BJ (cell line): ENCODE results near the gene COG2. TPM values are rescaled to one million over a fixed set of nuclear protein-coding genes. Genes with fewer than 3 reads are reported as not detected.
"Not testable (repeated sequence)": the region's sequence is repeated elsewhere in the genome, so short reads cannot be mapped to it uniquely, and the experiment has no call there.

Experiments used
- CTCF ChIA-PET: fragments of 350-600 bp; formaldehyde crosslinking; extraction: SDS; loops from one replicate; lab custom pipeline; 2021; ENCODE audit warnings: antibody characterized with exemption, inconsistent platforms; lab: Yijun Ruan, JAX
- POLR2A ChIA-PET: fragments of 300-600 bp; sonication (Branson Sonifier 250); formaldehyde crosslinking; extraction: SDS; loops from one replicate; lab custom pipeline; 2021; ENCODE audit warnings: antibody characterized with exemption; lab: Charles Lee
- DNase-seq: peaks from one replicate; pipeline ENCODE4 v3.0.0-alpha.2; 2011; ENCODE audit warnings: low read depth
- H3K27me3 ChIP-seq: 2 replicates; pipeline ENCODE4 v1.6.0; 2011; ENCODE audit warnings: low read length; ENCODE audit not compliant: control insufficient read depth, insufficient read depth
- H3K36me3 ChIP-seq: 2 replicates; pipeline ENCODE4 v1.5.1; 2011; ENCODE audit warnings: low read length; ENCODE audit not compliant: control insufficient read depth, insufficient read depth
- H3K4me3 ChIP-seq: 2 replicates; pipeline ENCODE4 v1.5.1; 2011; ENCODE audit warnings: low read depth, mild to moderate bottlenecking, control low read depth, low read length
- polyA plus RNA-seq: library from polyadenylated mRNA; depleted of rRNA; stranded (reverse); fragments of >200 nt; gene quantifications from 2 replicates; pipeline ENCODE4 v1.2.3, GENCODE V29; 2011
- TF ChIP-seq, protein P1 (sequence below): IDR thresholded peaks from 2 replicates; pipeline ENCODE4 v1.5.1; 2011; ENCODE audit warnings: low read depth, mild to moderate bottlenecking, control low read depth, inconsistent platforms, low read length, moderate library complexity; ENCODE audit not compliant: insufficient read depth

Gene COG2
- polyA plus RNA-seq, 1 experiment, result 12.0 TPM

DNA sequence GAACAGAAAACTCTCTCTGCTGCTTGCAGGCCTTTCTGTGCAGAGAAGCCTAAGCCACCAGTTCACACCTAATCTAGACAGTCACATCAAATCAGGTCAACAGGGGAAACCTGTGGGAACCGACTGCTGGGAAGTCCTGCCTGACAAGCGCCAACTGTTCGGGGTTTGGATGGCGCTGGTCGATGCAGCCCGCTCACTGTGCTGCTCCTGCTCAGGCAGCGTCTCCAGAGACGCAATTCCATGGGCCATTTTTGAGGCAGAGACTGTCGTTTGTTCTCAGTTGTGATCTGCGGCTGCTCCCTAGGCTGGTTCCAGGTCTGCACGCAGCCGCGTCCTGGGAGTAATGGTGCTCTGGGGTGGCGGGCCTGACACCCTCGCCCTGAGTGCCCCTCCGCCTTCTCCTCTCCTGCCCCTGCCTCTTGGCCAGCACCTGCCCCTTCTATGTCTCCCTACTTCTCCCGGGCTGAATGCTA is 70.2 kb downstream of the COG2 start:
- no peak for DNase-seq
- Histone ChIP-seq H3K27me3 (no peaks in the 10 kb centered on the region), H3K4me3 (no peak overlapping the region), H3K36me3 (no peaks in the 10 kb centered on the region)
- TF ChIP-seq, protein P1, sequence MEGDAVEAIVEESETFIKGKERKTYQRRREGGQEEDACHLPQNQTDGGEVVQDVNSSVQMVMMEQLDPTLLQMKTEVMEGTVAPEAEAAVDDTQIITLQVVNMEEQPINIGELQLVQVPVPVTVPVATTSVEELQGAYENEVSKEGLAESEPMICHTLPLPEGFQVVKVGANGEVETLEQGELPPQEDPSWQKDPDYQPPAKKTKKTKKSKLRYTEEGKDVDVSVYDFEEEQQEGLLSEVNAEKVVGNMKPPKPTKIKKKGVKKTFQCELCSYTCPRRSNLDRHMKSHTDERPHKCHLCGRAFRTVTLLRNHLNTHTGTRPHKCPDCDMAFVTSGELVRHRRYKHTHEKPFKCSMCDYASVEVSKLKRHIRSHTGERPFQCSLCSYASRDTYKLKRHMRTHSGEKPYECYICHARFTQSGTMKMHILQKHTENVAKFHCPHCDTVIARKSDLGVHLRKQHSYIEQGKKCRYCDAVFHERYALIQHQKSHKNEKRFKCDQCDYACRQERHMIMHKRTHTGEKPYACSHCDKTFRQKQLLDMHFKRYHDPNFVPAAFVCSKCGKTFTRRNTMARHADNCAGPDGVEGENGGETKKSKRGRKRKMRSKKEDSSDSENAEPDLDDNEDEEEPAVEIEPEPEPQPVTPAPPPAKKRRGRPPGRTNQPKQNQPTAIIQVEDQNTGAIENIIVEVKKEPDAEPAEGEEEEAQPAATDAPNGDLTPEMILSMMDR, result no peak
- POLR2A ChIA-PET, result no interaction called here
- CTCF ChIA-PET, result interaction anchor here (1.7 kb wide), 1 partner anchor 23 kb away, joined by 4 read pairs; no protein-coding TSS in a partner anchor

- CTCF ChIA-PET, result no interaction called here
- H3K36me3 ChIP-seq, result no peaks in the 10 kb centered on the region
- H3K27me3 ChIP-seq, result no peaks in the 10 kb centered on the region
- DNase-seq, result no peak
- POLR2A ChIA-PET, result no interaction called here
- TF ChIP-seq, protein P1, result no peak
- no peak overlapping the region for H3K4me3 ChIP-seq
Measured at GRCh38 chr1:230713138-230713537, 70.9 kb downstream of the COG2 start.

- Histone ChIP-seq H3K27me3 (no peaks in the 10 kb centered on the region), H3K4me3 (no peak overlapping the region), H3K36me3 (no peaks in the 10 kb centered on the region)
- ChIA-PET POLR2A (no interaction called here), CTCF (no interaction called here)
- TF ChIP-seq, protein P1, result no peak
- no peak for DNase-seq
Measured at GRCh38 chr1:230713547-230713914, 71.2 kb downstream of the COG2 start.

- Histone ChIP-seq H3K36me3 (no peaks in the 10 kb centered on the region), H3K4me3 (no peak within 1 kb of the TSS), H3K27me3 (no peaks in the 10 kb centered on the region)
- DNase-seq, result peak; percentile 61
- ChIA-PET POLR2A (no interaction called here), CTCF (no interaction called here)
- TF ChIP-seq, protein P1, result no peak
Measured at GRCh38 chr1:230713915-230714764, 71.9 kb downstream of the COG2 start, which contains the start of gene AGT. AGT (minus strand) TSS chr1:230714122; CDS start chr1:230710823, 3,299 bp downstream.

- CTCF ChIA-PET, result interaction anchor here (2.6 kb wide), 1 partner anchor 16 kb away, joined by 7 read pairs; no protein-coding TSS in a partner anchor
- DNase-seq, result no peak
- no peaks in the 10 kb centered on the region for H3K27me3 ChIP-seq
- TF ChIP-seq, protein P1, result no peak
- no peaks in the 10 kb centered on the region for H3K36me3 ChIP-seq
- POLR2A ChIA-PET, result no interaction called here
- no peak overlapping the region for H3K4me3 ChIP-seq
Measured at GRCh38 chr1:230715510-230715909, 73.2 kb downstream of the COG2 start.

GRCh38 chr1:230716453-230716852 is 74.2 kb downstream of the COG2 start:
- CTCF ChIA-PET, result interaction anchor here (1.0 to 2.6 kb wide), 2 partner anchors 15 to 82 kb away, joined by 3 to 7 read pairs; no protein-coding TSS in a partner anchor
- DNase-seq, H3K36me3 ChIP-seq, POLR2A ChIA-PET, H3K27me3 ChIP-seq, H3K4me3 ChIP-seq: not testable (repeated sequence)
